ENCODE measurements around the gene CRLF3. TPM values are rescaled to one million over a fixed set of nuclear protein-coding genes. Genes with fewer than 3 reads are reported as not detected.

Gene CRLF3
- 99.4 TPM for total RNA-seq (2013)
- 10 to 100 TPM; 41.0 to 92.8 (median 88.5) TPM for polyA plus RNA-seq
- polyA minus RNA-seq, result 32.7 and 50.7 TPM in 2 replicates
- 30.9 to 73.3 (median 61.1) reads per million in 11 experiments for total RNA-seq

GRCh38 chr17:30824356-30825145, at the start of gene CRLF3:
CRLF3 (minus strand) TSS chr17:30824692; CDS start chr17:30824651, 41 bp downstream.
- peak within 1 kb of the TSS; percentile 47 to 87 for H3K27ac ChIP-seq (ENCODE audit: low read depth in 1 of 2, low read length in 2 of 2)
- H3K4me1 ChIP-seq (ENCODE audit: control insufficient read depth in 1 of 2, insufficient read depth in 2 of 2, low read length in 2 of 2), result peaks cover 36 to 44% of the 10 kb centered on the region in 2 donors
- peak within 1 kb of the TSS; percentile 82 for H3K4me2 ChIP-seq (replicated peaks; ENCODE audit: extremely low read depth, low read length, poor library complexity, severe bottlenecking)
- WGBS (ENCODE audit: insufficient coverage), result 3% methylated on average over 63 of the region's 75 CpGs
- H3K9me3 ChIP-seq (replicated peaks in 1 of 2; ENCODE audit: control insufficient read depth in 1 of 2, insufficient read depth in 1 of 2, low read length in 2 of 2), result no peaks in the 10 kb centered on the region
- Mint-ChIP-seq H3K27ac (peak within 1 kb of the TSS; percentile 82 to 97 (median 89)), H3K36me3 (peaks cover 3 to 9% of the 10 kb centered on the region in 2 donors), H3K4me3 (peak within 1 kb of the TSS; percentile 98), H3K4me1 (peaks cover 39% of the 10 kb centered on the region), H3K27me3 (ENCODE audit: low read depth in 3 of 3) (peaks cover 0 to 1% (median 0%) of the 10 kb centered on the region in 3 donors), H3K9me3 (no peaks in the 10 kb centered on the region)
- TF ChIP-seq CTCF (IDR thresholded peaks at IDR 0.05), result peak; percentile 71
- H4K20me1 ChIP-seq (ENCODE audit: insufficient read depth, low read length), result peaks cover 19% of the 10 kb centered on the region
- peak within 1 kb of the TSS; percentile 87 for H2AFZ ChIP-seq (ENCODE audit: insufficient read depth, low read depth, low read length, poor library complexity, severe bottlenecking)
- intact Hi-C loops (cut with micrococcal nuclease), result loop anchor here in 1 of 2 donors (2.0 to 10.0 kb wide), 3 partner anchors 16 to 480 kb away; partner anchors contain the start of gene RNF135
- peak; percentile 81 to 85 (median 84) for DNase-seq
- peaks cover 55% of the 10 kb centered on the region for H3K79me2 ChIP-seq (ENCODE audit: insufficient read depth, low read length)
- H3K36me3 ChIP-seq (replicated peaks in 1 of 2; ENCODE audit: control insufficient read depth in 1 of 2, insufficient read depth in 2 of 2, low read length in 2 of 2), result no peaks in the 10 kb centered on the region
- H3K9ac ChIP-seq (ENCODE audit: insufficient read depth, low read length, poor library complexity, severe bottlenecking), result peak within 1 kb of the TSS; percentile 82
- H3K4me3 ChIP-seq (replicated peaks in 1 of 3; ENCODE audit: low read depth in 2 of 3, low read length in 3 of 3), result peak within 1 kb of the TSS; percentile 85 to 96 (median 94)
- H3K27me3 ChIP-seq (ENCODE audit: control insufficient read depth in 2 of 2, insufficient read depth in 2 of 2, low read length in 2 of 2), result no peaks in the 10 kb centered on the region

- no peak overlapping the region for H3K4me2 ChIP-seq (replicated peaks; ENCODE audit: extremely low read depth, low read length, poor library complexity, severe bottlenecking)
- H3K9ac ChIP-seq (ENCODE audit: insufficient read depth, low read length, poor library complexity, severe bottlenecking), result no peak overlapping the region
- no peak overlapping the region for H3K4me3 ChIP-seq (replicated peaks in 1 of 3; ENCODE audit: low read depth in 2 of 3, low read length in 3 of 3)
- H3K4me1 ChIP-seq (ENCODE audit: control insufficient read depth in 1 of 2, insufficient read depth in 2 of 2, low read length in 2 of 2), result peaks cover 0 to 2% of the 10 kb centered on the region in 2 donors
- no peak overlapping the region for H2AFZ ChIP-seq (ENCODE audit: insufficient read depth, low read depth, low read length, poor library complexity, severe bottlenecking)
- WGBS (ENCODE audit: insufficient coverage), result 100% methylated on average over 2 of the region's 6 CpGs
- no peaks in the 10 kb centered on the region for H3K27me3 ChIP-seq (ENCODE audit: control insufficient read depth in 2 of 2, insufficient read depth in 2 of 2, low read length in 2 of 2)
- no peaks in the 10 kb centered on the region for H3K9me3 ChIP-seq (replicated peaks in 1 of 2; ENCODE audit: control insufficient read depth in 1 of 2, insufficient read depth in 1 of 2, low read length in 2 of 2)
- intact Hi-C loops (cut with micrococcal nuclease), result no loop called here
- Mint-ChIP-seq H3K9me3 (no peaks in the 10 kb centered on the region), H3K4me3 (no peak overlapping the region), H3K36me3 (peaks cover 38 to 55% of the 10 kb centered on the region in 2 donors), H3K27me3 (ENCODE audit: low read depth in 3 of 3) (no peaks in the 10 kb centered on the region), H3K27ac (no peak overlapping the region), H3K4me1 (peaks cover 4% of the 10 kb centered on the region)
- DNase-seq, result no peak
- H3K79me2 ChIP-seq (ENCODE audit: insufficient read depth, low read length), result no peaks in the 10 kb centered on the region
- TF ChIP-seq CTCF (IDR thresholded peaks at IDR 0.05), result no peak
- peaks cover 22 to 68% of the 10 kb centered on the region in 2 donors for H3K36me3 ChIP-seq (replicated peaks in 1 of 2; ENCODE audit: control insufficient read depth in 1 of 2, insufficient read depth in 2 of 2, low read length in 2 of 2)
- no peak overlapping the region for H3K27ac ChIP-seq (ENCODE audit: low read depth in 1 of 2, low read length in 2 of 2)
- H4K20me1 ChIP-seq (ENCODE audit: insufficient read depth, low read length), result no peaks in the 10 kb centered on the region
These were observed 44.5 kb upstream of the CRLF3 start for GRCh38 chr17:30869005-30869404.

Data from CD14-positive monocyte (primary cell).